HG02973 (cell line): ENCODE measurements around the gene BABAM2.
"Not testable (repeated sequence)": the region's sequence is repeated elsewhere in the genome, so short reads cannot be mapped to it uniquely, and the experiment has no call there.

Source experiments
- ATAC-seq: cut with Tn5 transposase; IDR thresholded peaks from one replicate; pipeline ENCODE4 v1.9.1; 2021; ENCODE audit warnings: moderate library complexity; ENCODE audit not compliant: unreplicated experiment

The BABAM2 gene

DNA sequence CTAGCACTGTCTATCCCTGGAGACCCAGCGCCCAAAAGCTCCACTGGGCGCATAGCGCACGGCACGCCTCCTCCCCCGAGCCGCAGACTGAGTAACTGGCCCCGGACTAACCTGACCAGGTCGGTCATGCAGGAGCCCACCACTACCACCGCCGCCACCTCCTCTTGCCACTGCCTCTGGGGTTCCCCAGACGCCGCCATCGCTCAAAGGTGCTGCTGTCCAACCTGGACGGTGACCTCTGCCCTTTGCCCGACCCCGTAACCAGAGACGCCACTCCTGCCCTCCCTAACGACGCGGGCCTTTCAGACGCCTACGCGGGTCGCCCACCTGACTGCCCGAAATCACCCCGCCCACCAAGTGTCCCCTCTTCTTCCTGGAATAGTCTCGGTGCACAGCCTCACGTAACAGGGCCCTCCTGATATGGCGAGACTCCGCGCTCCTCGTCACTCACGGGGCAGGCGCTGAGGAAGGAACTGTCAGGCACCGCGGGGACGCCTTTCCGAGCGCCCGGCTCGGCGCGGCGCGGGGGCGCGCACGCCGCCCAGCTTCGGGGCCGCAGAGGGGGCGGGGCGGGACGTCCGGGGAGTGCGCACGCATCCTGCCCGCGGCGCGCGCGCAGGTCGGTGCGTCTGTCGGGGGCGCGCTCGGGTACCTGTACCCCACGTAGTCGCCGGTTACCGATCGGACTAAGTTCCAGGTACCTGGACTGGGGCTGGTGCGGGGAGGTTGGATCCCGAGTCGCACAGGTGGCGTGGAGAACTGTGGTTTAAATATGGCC, at the start of gene BABAM2, which contains the start of gene RBKS:
Gene BABAM2 (plus strand): TSS at position 584 of the 778 bp plus-strand sequence. CDS start 3,828 bp downstream, outside the sequence.
Gene RBKS (minus strand): TSS at position 242 of the 778 bp plus-strand sequence. CDS start 42 bp downstream, at position 200.
- ATAC-seq, result peak; percentile 67

- ATAC-seq, result no peak
Observed at GRCh38 chr2:27842894-27843293, 47.6 kb upstream of the BABAM2 start.

DNA sequence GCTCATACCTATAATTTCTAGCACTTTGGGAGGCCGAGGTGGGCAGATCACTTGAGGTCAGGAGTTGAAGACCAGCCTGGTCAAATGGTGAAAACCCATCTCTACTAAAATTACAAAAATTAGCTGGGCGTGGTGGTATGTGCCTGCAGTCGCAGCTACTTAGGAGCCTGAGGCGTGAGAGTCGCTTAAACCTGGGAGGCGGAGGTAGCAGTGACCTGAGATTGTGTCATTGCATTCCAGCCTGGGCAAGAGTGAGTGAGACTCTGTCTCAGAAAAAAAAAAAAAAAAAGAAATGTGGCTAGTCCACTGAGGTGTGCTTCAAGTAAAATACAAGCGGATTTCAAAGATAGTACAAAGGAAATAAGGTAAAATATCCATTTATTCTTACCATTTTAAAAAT, 46.5 kb upstream of the BABAM2 start:
- no peak for ATAC-seq

DNA sequence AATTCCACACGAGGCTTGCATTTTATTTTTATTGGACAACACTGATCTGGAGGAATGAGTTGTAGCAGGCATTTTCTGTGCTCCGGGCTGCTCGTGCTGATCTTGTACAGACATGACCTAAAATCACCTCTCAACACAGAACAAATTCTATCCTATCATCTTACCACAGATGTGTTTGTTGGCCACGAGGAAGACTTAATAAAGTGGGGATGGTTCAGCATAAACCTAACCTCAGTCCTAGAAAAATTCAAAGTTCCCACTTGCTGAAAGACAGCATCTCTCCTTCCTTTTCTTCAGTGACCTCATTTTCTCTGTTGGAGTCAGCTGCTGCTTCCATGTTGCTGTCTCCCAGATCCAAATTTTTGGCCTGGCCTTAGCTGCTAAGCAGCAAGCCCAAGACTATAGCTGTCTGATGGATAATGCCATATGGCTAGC, 45.7 kb upstream of the BABAM2 start:
- no peak for ATAC-seq

DNA sequence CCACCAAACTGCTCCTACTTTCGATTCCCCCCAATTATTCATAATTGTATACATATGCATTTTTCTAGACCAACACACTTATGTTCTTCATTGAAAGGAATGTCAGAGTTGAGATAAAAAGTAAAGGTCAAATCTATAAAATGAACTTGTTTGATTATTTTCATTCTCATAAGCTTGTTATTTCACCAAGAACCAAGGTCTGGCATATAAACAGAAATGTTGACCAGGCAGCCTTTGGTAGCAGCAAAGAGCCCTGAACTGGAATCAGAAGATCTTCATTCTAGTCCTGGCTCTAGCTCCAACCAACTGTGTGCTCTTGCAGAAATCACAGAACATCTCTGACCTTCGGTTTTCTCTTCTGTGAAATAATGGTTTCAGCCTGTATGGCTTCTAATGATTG, 43.2 kb upstream of the BABAM2 start:
- no peak for ATAC-seq

DNA sequence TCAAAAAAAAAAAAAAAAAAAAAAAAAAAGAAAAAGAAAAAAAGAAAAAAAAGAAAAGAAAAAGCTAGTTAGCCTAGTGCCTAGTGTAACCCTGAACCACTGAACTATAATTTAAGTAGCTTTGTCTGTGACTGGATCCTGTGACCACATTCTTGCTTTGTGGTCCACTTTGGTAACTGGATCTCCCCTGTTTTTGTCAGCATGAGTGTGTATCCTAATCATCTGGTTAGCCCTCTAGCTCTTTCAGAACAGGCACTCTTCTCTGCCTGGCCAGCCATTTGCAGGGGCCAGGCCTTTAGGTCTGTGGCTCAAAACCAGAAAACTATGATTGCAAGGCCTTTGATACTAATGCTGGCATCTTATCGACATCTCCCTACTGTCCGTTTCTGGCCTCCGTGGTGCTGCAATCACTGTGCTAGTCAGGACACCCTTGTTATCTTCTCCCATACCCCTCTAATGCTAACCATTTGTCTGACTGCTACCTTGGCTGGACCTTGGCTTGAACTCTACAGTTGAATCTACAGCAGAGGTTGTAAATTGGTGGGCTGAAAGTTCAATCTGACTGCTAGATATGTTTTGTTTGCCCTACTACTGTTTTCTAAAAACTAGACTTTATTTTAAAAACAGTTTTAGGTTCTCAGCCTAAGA, 40.8 kb upstream of the BABAM2 start:
- no peak for ATAC-seq

GRCh38 chr2:27852691-27853090, 37.8 kb upstream of the BABAM2 start:
- no peak for ATAC-seq

- ATAC-seq, result no peak
Observed at GRCh38 chr2:27854229-27854862, 36.2 kb upstream of the BABAM2 start.

DNA sequence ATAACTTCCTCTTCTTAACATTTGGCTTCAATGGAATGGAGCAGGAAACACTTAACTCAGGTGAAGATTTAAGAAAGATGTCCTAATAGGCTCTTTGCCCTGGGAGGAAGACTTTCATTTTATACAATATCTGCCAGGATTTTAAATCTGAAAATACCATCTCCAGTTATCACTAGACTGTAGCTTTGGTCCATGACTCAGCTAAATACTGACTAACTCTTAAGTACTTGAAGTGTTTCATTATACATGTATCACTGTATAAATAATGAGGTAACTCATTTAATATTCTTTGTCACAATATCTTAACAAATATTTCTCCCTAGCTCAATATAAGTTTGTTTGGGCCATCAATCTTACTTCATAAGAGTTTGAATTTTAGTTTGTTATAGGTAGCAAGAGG, 35.1 kb upstream of the BABAM2 start:
- no peak for ATAC-seq

DNA sequence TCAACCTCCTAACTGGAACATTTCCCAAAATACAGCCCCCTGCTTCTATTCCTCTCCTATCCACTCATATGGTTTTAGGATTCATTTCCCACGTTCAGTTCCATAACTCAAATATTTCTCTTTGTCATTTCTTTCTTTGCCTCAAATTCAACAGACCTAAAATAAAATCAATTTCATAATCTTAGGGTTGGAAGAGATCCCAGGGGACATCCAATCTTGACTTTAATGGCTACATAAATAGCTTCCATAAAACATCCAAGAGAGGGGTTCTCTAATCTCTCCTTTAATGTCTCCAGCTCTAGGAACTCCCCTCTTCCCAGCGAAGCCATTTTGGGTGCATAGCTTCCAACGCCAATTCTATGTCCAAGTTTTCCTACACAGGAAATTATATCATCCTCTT, 34.1 kb upstream of the BABAM2 start:
- no peak for ATAC-seq

DNA sequence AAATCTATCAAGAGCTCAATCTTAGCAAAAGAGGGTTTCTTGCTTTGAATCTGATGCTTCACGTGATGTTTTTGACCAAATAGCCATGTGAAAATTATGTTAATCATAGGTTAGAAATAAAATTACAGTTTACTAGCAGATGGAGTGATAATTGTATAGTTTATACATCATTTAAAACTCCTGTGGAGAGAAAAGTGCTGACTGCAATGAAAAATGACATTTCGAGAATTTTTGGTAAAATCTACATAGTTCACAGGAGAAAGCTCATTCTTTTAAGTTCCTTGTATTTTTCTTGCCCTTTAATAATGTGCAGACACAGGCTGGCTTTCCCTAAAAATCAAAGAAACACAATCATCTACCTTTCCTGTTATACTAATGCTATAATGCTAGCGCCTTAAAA, 33.6 kb upstream of the BABAM2 start:
- ATAC-seq, result no peak

GRCh38 chr2:27857417-27858172, 32.9 kb upstream of the BABAM2 start:
- ATAC-seq, result no peak

DNA sequence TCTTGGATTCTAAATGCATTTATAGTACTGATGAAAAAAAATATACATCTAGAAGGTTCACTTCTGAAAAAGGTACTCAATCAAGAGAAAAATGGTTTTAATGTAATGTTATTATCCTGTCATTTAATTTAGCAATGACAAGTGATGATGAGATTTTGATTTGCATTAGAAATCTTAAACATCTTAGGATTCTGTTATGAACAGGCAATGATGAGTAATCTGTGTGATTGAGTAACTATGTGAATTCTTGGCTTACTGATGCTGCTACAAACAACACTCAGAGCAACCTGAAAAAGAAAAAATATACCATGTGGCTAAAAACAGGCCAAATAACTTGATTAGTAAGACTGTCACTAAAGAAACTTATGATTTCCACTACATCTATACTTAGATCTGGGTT, 30.4 kb upstream of the BABAM2 start:
- ATAC-seq, result no peak

DNA sequence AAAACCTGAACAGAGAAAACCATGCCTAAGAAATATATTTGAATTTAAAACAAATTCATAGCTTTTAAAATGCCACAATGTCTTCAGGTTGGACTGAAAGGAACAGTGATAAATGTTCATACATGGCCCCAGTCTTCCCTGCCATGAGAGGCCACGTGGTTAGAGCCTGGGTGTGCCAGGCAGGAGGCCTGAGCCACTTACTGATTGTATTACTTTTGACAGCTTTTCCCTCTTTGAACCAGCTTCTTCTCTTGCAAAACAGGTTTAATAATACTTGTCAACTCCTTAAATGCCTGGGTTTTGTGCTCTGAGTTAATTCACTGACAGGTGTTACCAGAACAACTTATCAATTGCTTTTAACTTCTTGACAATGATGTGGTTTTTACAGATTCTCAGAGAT, 27.4 kb upstream of the BABAM2 start:
- no peak for ATAC-seq

DNA sequence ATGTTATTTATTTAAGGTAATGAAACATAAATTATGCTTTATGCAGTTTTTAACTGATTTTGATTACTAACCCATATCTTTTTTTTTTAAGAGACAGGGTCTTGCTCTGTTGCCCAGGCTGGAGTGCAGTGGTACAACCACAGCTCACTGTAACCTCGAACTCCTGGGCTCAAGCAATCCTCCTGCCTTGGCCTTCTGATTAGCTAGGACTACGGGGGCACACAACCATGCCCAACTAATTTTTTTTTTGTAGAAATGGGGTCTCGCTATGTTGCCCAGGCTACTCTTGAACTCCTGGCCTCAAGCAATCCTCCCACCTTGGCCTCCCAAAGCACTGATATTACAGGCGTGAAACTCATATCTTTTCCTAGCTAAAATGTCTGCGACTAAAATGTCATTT, 26.6 kb upstream of the BABAM2 start:
- not testable (repeated sequence) for ATAC-seq

GRCh38 chr2:27866237-27866636, 24.3 kb upstream of the BABAM2 start:
- no peak for ATAC-seq

DNA sequence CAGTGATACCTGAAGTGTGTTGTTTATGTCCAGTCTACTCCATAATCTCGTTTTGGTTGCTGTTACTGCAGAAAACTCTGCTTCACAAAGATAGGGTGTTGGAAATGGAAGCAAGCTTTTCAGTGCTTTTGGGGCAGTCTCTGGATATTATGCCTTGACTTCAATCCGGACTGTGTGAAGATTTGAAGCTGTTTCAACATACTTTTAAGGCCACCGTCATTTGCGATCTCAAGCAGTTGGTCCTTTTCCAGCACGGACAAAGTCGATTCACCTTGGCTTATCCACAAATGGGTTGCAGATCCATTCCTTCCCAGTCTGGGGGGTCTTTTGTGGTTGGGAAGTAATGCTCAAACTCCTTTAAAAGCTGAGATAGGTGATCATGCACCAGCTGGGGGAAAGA, 20.8 kb upstream of the BABAM2 start:
- no peak for ATAC-seq

DNA sequence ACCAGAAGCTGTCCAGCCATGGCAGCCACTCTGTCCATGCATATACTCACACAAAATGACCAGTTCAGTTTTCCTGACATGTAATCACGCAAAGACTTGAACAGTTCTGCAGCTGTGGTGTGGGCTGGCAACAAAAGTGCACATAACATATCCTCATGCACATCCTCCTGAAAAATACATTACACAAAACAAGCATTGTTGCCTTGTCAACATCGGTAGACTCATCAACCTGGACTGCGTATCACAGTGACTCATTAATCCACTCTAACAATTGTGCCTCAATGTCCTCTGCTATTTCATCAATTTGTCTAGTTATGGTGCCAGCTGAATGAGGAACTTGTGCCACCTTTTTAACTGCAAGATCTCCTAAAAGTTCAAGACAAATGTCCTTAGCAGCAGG, 19.8 kb upstream of the BABAM2 start:
- no peak for ATAC-seq

- ATAC-seq, result no peak
Observed at GRCh38 chr2:27871802-27872201, 18.7 kb upstream of the BABAM2 start.

DNA sequence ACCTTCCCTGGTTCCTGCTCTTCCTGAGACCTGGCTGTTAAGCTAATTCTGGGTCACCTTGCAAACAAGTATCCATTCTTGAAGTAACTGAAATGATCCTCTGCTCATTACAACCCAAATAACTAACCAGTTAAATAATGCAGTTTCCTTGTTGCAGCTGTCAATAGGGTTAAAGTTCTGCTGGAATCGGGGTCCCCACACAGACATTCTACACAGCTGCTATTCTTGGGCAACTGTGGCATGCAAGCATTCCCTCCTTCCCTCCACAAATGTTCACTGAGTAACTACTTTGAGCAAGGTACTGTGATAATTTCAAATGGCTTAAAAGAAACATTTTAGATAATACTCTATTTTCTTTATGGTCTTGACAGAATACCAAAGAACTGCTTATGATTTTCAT, 17.4 kb upstream of the BABAM2 start:
- ATAC-seq, result no peak
